Islet of Langerhans (tissue), 1 donor: ENCODE data around the gene KRTAP10-1.

Experiments
- FAIRE-seq: peaks from one replicate; lab custom pipeline; 2011; peaks lifted over from hg19 to GRCh38; lab: Jason Lieb, UNC

The KRTAP10-1 gene

GRCh38 chr21:44502171-44502958 is 37.6 kb downstream of the KRTAP10-1 start:
- FAIRE-seq = no peak

- no peak for FAIRE-seq
Measured at GRCh38 chr21:44500111-44500510, 39.9 kb downstream of the KRTAP10-1 start.

- no peak for FAIRE-seq
Measured at GRCh38 chr21:44499631-44500030, 40.4 kb downstream of the KRTAP10-1 start.

GRCh38 chr21:44499211-44499560 is 40.8 kb downstream of the KRTAP10-1 start:
- FAIRE-seq = no peak

DNA sequence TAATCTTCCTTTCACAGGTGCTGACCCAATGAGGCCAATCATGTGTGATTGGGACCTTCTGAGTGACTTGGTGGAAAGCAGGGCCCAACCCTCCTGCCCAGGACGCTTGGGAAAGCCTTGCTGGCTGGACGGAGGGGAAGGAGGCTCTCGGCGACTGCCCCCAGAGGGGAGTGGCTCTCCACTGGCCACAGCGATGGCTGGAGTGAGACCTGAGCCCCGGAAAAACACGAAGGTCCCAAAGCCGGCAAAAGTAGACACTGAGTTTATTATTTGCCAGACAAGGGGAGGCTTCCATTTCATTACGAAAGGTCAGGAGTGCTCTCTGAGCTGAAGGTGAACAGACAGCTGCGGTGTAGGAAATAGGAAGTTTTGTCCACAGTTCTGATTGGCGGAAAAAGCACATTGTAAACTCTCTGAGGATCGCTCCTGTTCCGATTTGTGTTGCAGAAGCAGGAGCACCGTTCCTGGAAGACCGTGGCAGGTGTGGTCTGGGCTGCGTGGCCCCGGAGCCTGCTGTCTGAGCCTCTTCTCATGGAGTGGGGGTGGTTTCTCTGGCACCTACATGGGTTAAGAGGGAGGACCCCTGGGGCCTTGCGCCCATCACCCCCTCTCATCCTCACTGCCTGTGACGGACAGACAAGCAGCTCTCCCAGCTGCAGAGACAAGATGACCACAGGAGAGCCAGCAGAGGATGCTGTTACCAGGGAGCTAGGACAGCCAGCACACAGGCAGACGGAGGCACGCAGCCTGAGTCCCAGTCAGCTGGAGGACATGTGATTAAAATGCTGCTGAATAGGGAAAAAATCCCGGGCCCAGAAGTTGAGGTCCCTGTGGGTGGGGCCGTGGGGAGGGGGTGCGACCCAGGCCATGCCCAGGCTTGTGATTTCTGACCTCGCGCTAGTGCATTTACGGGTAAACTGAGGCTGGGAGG is 41.5 kb downstream of the KRTAP10-1 start:
- no peak for FAIRE-seq

- no peak for FAIRE-seq
Measured at GRCh38 chr21:44497703-44498126, 42.3 kb downstream of the KRTAP10-1 start.

- FAIRE-seq = peak; percentile 33
Measured at GRCh38 chr21:44496564-44497550, 43.1 kb downstream of the KRTAP10-1 start.

- no peak for FAIRE-seq
Measured at GRCh38 chr21:44495611-44496563, 44.1 kb downstream of the KRTAP10-1 start.

- FAIRE-seq = no peak
Measured at GRCh38 chr21:44494956-44495355, 45.0 kb downstream of the KRTAP10-1 start.

DNA sequence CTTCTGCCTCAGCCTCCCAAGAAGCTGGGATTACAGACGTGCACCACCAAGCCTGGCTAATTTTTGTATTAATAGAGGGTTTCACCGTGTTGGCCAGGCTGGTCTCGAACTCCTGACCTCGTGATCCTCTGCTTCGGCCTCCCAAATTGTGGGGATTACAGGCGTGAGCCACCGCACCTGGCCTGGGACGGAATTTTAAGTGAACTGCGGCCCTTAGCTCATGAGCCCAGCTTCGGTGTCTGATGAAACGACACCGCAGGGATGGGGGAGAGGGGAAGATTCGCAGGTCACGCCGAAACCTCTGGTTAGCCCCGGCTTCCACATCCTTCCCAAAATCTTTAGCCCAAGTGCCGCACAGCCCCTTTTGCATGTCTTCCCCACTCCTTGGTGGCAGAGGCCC is 45.6 kb downstream of the KRTAP10-1 start:
- no peak for FAIRE-seq

GRCh38 chr21:44492567-44493385 is 47.2 kb downstream of the KRTAP10-1 start:
- no peak for FAIRE-seq

DNA sequence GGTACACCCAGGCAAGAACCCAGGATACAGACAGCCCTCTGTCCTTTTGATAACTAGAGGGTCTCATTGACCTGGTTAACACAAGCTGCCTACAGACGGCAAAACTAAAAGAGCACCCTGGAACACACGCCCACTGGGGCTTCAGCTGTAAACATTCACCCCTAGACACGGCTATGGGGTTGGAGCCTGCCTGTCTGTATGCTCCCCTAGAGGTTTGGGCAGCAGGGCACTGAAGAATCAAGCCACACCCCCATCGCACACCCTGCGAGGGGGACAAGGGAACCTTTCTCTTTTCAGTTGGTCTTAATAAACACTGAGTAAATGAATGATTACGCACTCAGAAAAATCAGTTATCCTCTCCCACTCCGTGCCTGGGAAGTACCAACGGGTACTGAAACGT is 49.2 kb downstream of the KRTAP10-1 start:
- FAIRE-seq = no peak

DNA sequence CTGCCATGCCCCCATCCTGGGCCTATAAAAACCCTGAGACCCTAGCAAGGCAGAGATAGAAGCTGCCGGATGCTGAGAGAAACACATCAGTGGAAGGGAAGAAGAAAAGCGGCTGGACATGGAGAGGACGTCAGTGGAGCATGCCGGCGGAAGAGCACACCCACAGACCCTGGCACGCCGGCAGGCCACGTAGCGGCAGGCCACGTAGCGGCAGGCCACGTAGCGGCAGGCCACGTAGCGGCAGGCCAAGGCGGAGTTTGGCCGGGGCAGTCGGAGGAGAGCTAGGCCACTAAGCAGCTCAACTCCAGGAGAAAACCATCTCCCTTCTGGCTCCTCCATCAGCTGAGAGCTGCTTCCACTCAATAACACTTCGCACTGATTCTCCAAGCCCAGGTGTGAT is 49.6 kb downstream of the KRTAP10-1 start:
- no peak for FAIRE-seq

DNA sequence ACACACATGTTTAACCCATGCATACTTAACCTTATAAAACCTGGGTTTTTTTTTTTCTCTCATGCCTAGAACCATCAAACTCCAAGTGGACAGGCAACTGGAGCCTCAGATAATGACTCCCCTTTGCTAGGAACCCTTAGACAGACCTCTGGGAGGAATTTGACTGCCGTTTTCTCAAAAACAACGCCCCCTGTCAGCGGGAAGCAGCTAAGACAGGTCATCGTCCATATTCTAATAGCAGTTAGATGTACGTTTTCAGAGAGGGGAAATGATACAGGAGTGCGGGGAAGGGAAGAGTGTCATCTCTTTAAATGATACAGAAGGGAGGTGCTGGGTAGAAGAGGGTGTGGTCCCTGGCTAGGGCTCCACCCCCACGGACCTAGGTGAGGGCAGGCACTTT is 50.0 kb downstream of the KRTAP10-1 start:
- no peak for FAIRE-seq
